ENCODE measurements around the gene GET3.
A peak's percentile ranks its signal among the peaks of the same experiment; 100 is the strongest.
"Not testable (repeated sequence)": the region's sequence is repeated elsewhere in the genome, so short reads cannot be mapped to it uniquely, and the experiment has no call there.

GET3 gene

GRCh38 chr19:12794196-12794941 is 57.1 kb downstream of the GET3 start:
- H3K9me3 Mint-ChIP-seq = no peaks in the 10 kb centered on the region
- DNase-seq = no peak
- peaks cover 58% of the 10 kb centered on the region for H3K36me3 Mint-ChIP-seq (ENCODE audit: low read depth)
- peaks cover 37% of the 10 kb centered on the region for H3K4me1 Mint-ChIP-seq (ENCODE audit: low read depth)
- peak overlapping the region; percentile 92 for H3K27ac Mint-ChIP-seq
- peak overlapping the region; percentile 78 for H3K4me3 Mint-ChIP-seq
- no peaks in the 10 kb centered on the region for H3K27me3 Mint-ChIP-seq

GRCh38 chr19:12794971-12795381 is 57.7 kb downstream of the GET3 start:
- peak overlapping the region; percentile 78 for H3K4me3 Mint-ChIP-seq
- H3K27me3 Mint-ChIP-seq = no peaks in the 10 kb centered on the region
- no peaks in the 10 kb centered on the region for H3K9me3 Mint-ChIP-seq
- H3K4me1 Mint-ChIP-seq (ENCODE audit: low read depth) = peaks cover 41% of the 10 kb centered on the region
- peaks cover 64% of the 10 kb centered on the region for H3K36me3 Mint-ChIP-seq (ENCODE audit: low read depth)
- DNase-seq = no peak
- H3K27ac Mint-ChIP-seq = peak overlapping the region; percentile 92

GRCh38 chr19:12796146-12797071 is 59.1 kb downstream of the GET3 start:
- Mint-ChIP-seq H3K4me1 (ENCODE audit: low read depth) (peaks cover 42% of the 10 kb centered on the region), H3K27me3 (no peaks in the 10 kb centered on the region), H3K27ac (peak overlapping the region; percentile 86), H3K4me3 (peak overlapping the region; percentile 69), H3K36me3 (ENCODE audit: low read depth) (peaks cover 72% of the 10 kb centered on the region), H3K9me3 (no peaks in the 10 kb centered on the region)
- peak; percentile 84 for DNase-seq

- H3K4me1 Mint-ChIP-seq (ENCODE audit: low read depth) = peaks cover 44% of the 10 kb centered on the region
- no peak for DNase-seq
- no peak overlapping the region for H3K27ac Mint-ChIP-seq
- H3K27me3 Mint-ChIP-seq = no peaks in the 10 kb centered on the region
- H3K36me3 Mint-ChIP-seq (ENCODE audit: low read depth) = peaks cover 66% of the 10 kb centered on the region
- H3K4me3 Mint-ChIP-seq = no peak overlapping the region
- H3K9me3 Mint-ChIP-seq = no peaks in the 10 kb centered on the region
These were observed 59.9 kb downstream of the GET3 start for GRCh38 chr19:12797141-12797587.

- peaks cover 48% of the 10 kb centered on the region for H3K4me1 Mint-ChIP-seq (ENCODE audit: low read depth)
- not testable (repeated sequence) for H3K9me3 Mint-ChIP-seq, DNase-seq, H3K4me3 Mint-ChIP-seq, H3K27me3 Mint-ChIP-seq, H3K27ac Mint-ChIP-seq
- peaks cover 61% of the 10 kb centered on the region for H3K36me3 Mint-ChIP-seq (ENCODE audit: low read depth)
These were observed 60.3 kb downstream of the GET3 start for GRCh38 chr19:12797607-12798006.

All from activated T-cell treated with anti-CD3 and anti-CD28 coated beads, Interleukin-2, amount 50 U/mL, for 24 hours (primary cell).